GM19467 (cell line): ENCODE results near the gene NOS1AP.
"Not testable (repeated sequence)": the region's sequence is repeated elsewhere in the genome, so short reads cannot be mapped to it uniquely, and the experiment has no call there.

Source experiments
- ATAC-seq: cut with Tn5 transposase; IDR thresholded peaks from one replicate; pipeline ENCODE4 v1.9.1; 2021; ENCODE audit warnings: mild to moderate bottlenecking, moderate library complexity; ENCODE audit not compliant: unreplicated experiment

Gene NOS1AP

DNA sequence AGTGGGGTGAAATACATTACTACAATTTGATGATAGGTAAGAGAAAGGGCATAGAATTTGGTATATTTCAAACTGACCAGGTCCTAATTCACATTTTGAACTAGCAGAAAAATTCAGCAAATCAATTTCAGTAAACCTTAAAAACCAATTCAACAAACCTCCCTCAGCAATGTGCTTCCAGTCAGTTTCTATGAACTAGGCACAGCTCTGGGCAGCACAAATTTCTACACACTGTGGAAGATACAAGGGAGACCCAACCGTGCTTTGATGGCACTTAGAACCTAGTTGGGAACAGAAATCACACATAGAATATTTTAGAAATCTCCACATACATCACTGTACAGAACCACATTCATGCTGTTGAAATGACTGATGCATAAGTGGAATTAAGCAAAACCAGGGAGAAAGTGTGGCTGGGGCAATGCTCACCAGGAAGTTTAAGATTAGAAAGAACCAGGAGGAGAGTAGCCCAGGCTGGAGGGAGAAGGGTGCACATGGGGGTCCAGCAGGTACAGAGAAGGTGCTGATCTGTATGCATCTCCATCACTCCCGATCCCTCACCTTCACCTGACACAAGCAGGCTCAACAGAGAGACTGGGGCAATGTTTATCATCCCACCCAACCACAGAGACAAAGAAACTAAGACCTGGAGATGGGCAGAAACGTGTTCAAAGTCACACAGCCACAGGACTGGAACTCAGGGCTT lies 326.9 kb downstream of the NOS1AP start:
- no peak for ATAC-seq

- no peak for ATAC-seq
Observed at GRCh38 chr1:162397039-162397448, 327.6 kb downstream of the NOS1AP start.

GRCh38 chr1:162397943-162398560 lies 328.6 kb downstream of the NOS1AP start:
- no peak for ATAC-seq

GRCh38 chr1:162398999-162399580 lies 329.6 kb downstream of the NOS1AP start:
- no peak for ATAC-seq

DNA sequence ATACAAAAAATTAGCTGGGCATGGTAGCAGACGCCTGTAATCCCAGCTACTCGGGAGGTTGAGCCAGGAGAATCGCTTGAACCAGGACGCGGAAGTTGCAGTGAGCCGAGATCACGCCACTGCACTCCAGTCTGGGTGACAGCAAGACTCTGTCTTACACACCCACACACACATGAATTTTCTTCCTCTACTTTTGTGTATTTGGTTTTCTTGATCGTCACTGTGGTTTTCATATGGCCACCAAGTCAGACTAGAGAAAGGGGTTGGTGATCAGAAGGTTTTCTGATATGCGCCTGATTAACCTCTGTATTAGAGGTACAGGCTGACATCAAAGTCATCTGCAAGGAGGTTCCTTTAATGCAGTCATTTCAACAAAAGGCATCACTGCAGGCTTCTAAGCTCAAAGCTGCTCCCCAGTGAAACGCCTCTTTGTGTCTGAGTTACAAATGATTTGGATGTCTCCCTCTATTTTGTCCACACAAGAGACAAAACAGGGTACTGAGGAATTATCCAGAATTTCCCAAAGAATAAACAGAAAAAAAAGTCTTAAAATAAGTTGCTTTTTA lies 331.4 kb downstream of the NOS1AP start:
- no peak for ATAC-seq

DNA sequence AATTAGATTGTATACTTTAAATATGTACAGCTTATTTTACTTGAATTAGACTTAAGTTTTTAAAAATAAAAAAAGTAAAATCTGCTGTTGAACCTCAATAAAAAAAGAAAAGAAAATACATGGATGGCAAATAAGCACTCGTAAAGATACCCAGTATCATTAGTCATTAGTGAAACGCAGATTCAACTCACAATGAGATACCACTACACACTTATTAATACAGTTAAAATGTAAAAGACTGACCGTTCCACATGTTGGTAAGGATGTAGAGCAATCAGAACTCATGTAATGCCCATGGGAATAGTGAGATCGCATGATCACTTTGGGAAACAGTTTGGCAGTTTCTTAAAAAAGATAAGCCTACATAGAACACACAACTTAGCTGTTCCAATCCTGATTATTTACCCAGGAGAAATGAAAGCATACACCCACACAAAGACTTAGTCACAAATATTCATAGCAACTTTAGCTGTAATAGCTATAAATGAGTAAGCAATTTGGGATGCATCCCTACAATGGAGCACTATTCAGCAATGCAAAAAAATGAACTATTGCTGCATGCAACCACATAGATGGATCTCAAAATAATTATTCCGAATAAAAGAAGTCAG lies 335.2 kb downstream of the NOS1AP start:
- no peak for ATAC-seq

DNA sequence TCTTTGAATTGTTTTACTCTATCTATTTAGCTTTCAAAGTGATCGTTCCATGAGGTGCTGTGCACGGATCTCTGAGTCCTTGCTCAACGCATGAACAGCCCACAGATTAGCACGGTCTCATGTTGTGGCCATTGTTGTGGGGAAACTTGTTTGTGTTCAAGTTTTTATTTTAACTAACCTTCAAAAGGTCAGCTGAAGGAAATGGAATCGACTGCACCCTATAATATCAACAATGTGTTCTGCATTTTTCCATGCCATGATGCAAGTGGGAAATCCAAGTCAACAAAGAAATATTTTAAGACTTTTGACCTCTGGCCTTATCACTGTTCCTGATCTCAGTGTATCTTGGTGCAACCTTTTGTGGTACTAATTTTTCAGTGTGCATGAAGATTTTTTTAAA lies 336.3 kb downstream of the NOS1AP start:
- ATAC-seq, result no peak

- ATAC-seq, result no peak
Observed at GRCh38 chr1:162406811-162407210, 337.3 kb downstream of the NOS1AP start.

GRCh38 chr1:162407539-162407938 lies 338.0 kb downstream of the NOS1AP start:
- ATAC-seq, result no peak

DNA sequence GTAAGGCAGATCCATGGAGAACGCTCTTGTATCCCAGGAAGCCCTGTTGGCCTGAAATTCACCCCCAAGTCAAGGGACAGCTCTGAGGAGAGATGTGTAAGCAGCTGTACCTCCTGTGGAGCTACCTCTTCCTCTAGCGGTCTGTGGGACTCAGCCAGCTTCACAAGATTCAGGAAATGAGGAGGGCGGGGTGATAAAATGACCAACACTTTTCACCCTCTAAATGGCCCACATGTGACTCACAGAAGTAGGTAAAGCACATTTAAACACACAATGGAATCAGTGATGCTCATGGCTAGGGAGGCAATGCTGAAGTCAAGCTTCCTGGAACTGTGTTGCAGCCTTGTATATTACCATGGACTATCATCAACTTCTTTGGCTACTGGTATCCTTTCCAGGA lies 342.5 kb downstream of the NOS1AP start, which contains the start of gene SH2D1B:
Gene SH2D1B (minus strand): TSS at position 135 of the 400 bp plus-strand sequence. CDS start 120 bp downstream, at position 15.
- ATAC-seq, result no peak

- no peak for ATAC-seq
Observed at GRCh38 chr1:162416215-162416614, 346.7 kb downstream of the NOS1AP start.

GRCh38 chr1:162416909-162417308 lies 347.4 kb downstream of the NOS1AP start:
- ATAC-seq, result no peak

DNA sequence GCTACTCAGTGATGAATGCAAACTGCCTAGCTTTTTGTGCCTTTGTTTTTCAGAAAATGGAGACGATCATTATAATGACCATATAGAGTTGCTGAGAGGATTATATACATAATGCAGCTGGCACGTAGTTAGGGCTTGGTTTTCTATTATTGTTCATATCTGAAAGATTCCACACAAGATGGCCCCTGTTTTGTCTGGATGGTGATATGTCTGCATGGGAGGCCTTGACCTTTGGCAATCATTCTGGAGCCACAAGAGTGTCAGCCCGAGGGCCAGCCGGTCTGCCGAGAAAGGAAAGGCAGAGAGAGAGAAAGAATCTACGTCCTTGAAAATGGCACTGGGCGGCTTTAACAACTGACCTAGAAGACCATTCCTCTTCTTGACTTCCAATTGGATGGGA lies 348.2 kb downstream of the NOS1AP start:
- ATAC-seq, result no peak

DNA sequence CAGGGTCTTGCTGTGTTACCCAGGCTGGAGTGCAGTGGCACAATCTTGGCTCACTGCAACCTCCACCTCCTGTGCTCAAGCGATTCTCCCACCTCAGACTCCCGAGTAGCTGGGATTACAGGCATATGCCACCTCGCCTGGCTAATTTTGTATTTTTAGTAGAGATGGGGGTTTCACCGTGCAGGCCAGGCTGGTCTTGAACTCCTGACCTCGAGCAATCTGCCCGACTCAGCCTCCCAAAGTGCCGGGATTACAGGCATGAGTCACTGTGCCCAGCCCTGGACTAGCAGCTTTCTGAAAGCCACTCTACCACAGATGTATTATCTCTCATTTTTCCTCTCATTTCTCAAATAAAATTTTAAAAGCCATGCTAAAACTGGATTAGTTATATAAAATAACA lies 349.1 kb downstream of the NOS1AP start:
- ATAC-seq, result not testable (repeated sequence)

GRCh38 chr1:162419450-162419931 lies 350.0 kb downstream of the NOS1AP start:
- ATAC-seq, result not testable (repeated sequence)
